ENCODE results near the gene ZNF687.

ZNF687 gene

GRCh38 chr1:151340870-151341754, 59.0 kb downstream of the ZNF687 start:
- peaks cover 22% of the 10 kb centered on the region for H3K4me1 ChIP-seq (ENCODE audit: control insufficient read depth, low read length)
- H3K4me2 ChIP-seq (ENCODE audit: low read length) = peak overlapping the region; percentile 23; the same call in 1 of the 2 replicates
- H3K9me2 ChIP-seq (replicated peaks; ENCODE audit: control insufficient read depth, low read length) = no peaks in the 10 kb centered on the region
- TF ChIP-seq EZH2phosphoT487 (IDR thresholded peaks at IDR 0.05; ENCODE audit: borderline replicate concordance, low read length) (no peak), CTCF (IDR thresholded peaks at IDR 0.05; ENCODE audit: low read depth, low read length, poor library complexity, severe bottlenecking) (peak; percentile 81)
- H3K27ac ChIP-seq (ENCODE audit: low read depth, low read length) = no peak overlapping the region
- peaks cover 45% of the 10 kb centered on the region for H3K36me3 ChIP-seq (ENCODE audit: control insufficient read depth, low read length)
- H4K20me1 ChIP-seq (ENCODE audit: control insufficient read depth, insufficient read depth, low read depth, low read length) = no peaks in the 10 kb centered on the region
- H3F3A ChIP-seq (ENCODE audit: control insufficient read depth, insufficient read depth) = peaks cover 18% of the 10 kb centered on the region
- H3K27me3 ChIP-seq (ENCODE audit: control insufficient read depth, low read length) = no peaks in the 10 kb centered on the region
- H3K4me3 ChIP-seq (ENCODE audit: low read length) = no peak overlapping the region
- peaks cover 6% of the 10 kb centered on the region for H3K79me2 ChIP-seq (ENCODE audit: control insufficient read depth, low read length)
- no peaks in the 10 kb centered on the region for H3K9me3 ChIP-seq (ENCODE audit: control insufficient read depth, insufficient read depth, low read length)

All from DOHH2 (cell line).